ENCODE measurements around the gene MTCL3.
A peak's percentile ranks its signal among the peaks of the same experiment; 100 is the strongest.

Gene MTCL3

DNA sequence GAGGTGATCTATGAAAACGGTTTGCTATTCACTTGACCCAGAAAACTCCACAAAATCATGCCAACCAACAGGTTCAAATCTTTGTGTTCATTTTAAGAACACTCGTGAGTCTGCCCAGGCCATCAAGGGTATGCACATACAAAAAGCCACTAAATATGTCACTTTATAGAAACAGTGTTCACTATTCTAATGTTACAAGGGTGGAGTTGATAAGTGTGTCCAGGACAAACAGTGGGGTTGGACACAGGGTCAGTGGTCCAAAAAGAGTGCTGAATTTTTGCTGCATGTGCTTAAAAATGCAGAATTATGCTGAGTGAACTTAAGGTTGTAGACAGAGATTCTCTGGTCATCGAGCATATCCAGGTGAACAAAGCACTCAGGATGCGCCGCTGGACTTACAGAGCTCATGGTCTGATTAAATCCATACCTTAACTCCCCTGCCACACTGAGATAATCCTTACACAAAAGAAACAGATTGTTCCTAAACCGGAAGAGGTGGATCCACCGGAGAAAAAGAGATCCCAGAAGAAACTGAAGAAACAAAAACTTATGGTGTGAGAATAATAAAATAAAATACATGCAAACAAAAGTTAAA lies 83.4 kb downstream of the MTCL3 start:
- Histone ChIP-seq H3K36me3 (replicated peaks in 1 of 2; ENCODE audit: control insufficient read depth in 1 of 2, insufficient read depth in 2 of 2, low read length in 2 of 2) (no peaks in the 10 kb centered on the region), H3K4me1 (ENCODE audit: insufficient read depth, low read length) (no peaks in the 10 kb centered on the region), H2AFZ (ENCODE audit: low read length) (no peak overlapping the region), H3K9me3 (ENCODE audit: low read length) (no peaks in the 10 kb centered on the region), H3K27ac (ENCODE audit: extremely low read length, insufficient read depth, low read length) (no peak overlapping the region), H3K4me3 (replicated peaks in 1 of 3; ENCODE audit: insufficient read depth in 1 of 3, low read depth in 2 of 3, low read length in 3 of 3) (no peak overlapping the region), H3K79me2 (ENCODE audit: insufficient read depth, low read length) (no peaks in the 10 kb centered on the region), H3K9ac (ENCODE audit: insufficient read depth, low read depth, low read length) (no peak overlapping the region), H3K27me3 (ENCODE audit: control insufficient read depth in 1 of 2, insufficient read depth in 2 of 2, low read length in 2 of 2) (no peaks in the 10 kb centered on the region), H3K4me2 (ENCODE audit: low read depth, low read length) (no peak overlapping the region), H4K20me1 (ENCODE audit: insufficient read depth, low read length) (no peaks in the 10 kb centered on the region)
- ChIA-PET CTCF (ENCODE audit: low intra/inter-chr PET ratio, low total read pairs) (no interaction called here), POLR2A (no interaction called here)
- intact Hi-C loops (cut with micrococcal nuclease; ENCODE audit: unreplicated experiment) (no loop called here), in situ Hi-C loops (cut with HindIII; ENCODE audit: extremely low pct_ligation_motif_present, low pct_unique_long_range_greater_than_20kb) (no loop called here)
- WGBS (ENCODE audit: low lambda C conversion rate): 45% methylated on average over 7 of the region's 7 CpGs
- DNase-seq (ENCODE audit: low spot score) (no peak), ATAC-seq (no peak), FAIRE-seq (no peak)
- BruUV-seq (replicated peaks): no TSS peak
- TF ChIP-seq MYNN (CRISPR knock-in tag; IDR thresholded peaks at IDR 0.05; ENCODE audit: low read depth) (no peak), MAFK (conservative IDR thresholded peaks at IDR 0.05 in 1 of 2, IDR thresholded peaks at IDR 0.05 in 1 of 2; ENCODE audit: low read length in 2 of 2) (peak; percentile 56 to 72), ZNF850 (CRISPR knock-in tag; conservative IDR thresholded peaks at IDR 0.05) (no peak), RFXAP (CRISPR knock-in tag; IDR thresholded peaks at IDR 0.05; ENCODE audit: borderline replicate concordance) (no peak), MAFF (IDR thresholded peaks at IDR 0.05; ENCODE audit: low read depth, low read length) (peak; percentile 75), ZBTB21 (CRISPR knock-in tag; IDR thresholded peaks at IDR 0.05) (no peak)
- TF ChIP-seq, protein P1, sequence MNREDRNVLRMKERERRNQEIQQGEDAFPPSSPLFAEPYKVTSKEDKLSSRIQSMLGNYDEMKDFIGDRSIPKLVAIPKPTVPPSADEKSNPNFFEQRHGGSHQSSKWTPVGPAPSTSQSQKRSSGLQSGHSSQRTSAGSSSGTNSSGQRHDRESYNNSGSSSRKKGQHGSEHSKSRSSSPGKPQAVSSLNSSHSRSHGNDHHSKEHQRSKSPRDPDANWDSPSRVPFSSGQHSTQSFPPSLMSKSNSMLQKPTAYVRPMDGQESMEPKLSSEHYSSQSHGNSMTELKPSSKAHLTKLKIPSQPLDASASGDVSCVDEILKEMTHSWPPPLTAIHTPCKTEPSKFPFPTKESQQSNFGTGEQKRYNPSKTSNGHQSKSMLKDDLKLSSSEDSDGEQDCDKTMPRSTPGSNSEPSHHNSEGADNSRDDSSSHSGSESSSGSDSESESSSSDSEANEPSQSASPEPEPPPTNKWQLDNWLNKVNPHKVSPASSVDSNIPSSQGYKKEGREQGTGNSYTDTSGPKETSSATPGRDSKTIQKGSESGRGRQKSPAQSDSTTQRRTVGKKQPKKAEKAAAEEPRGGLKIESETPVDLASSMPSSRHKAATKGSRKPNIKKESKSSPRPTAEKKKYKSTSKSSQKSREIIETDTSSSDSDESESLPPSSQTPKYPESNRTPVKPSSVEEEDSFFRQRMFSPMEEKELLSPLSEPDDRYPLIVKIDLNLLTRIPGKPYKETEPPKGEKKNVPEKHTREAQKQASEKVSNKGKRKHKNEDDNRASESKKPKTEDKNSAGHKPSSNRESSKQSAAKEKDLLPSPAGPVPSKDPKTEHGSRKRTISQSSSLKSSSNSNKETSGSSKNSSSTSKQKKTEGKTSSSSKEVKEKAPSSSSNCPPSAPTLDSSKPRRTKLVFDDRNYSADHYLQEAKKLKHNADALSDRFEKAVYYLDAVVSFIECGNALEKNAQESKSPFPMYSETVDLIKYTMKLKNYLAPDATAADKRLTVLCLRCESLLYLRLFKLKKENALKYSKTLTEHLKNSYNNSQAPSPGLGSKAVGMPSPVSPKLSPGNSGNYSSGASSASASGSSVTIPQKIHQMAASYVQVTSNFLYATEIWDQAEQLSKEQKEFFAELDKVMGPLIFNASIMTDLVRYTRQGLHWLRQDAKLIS (CRISPR knock-in tag; IDR thresholded peaks at IDR 0.05): no peak

All from HepG2 (cell line).